Activated CD4-positive, alpha-beta T cell treated with anti-CD3 and anti-CD28 coated beads for 36 hours (primary cell): Measurements from ENCODE around the gene STPG2. TPM values are rescaled to one million over a fixed set of nuclear protein-coding genes. Genes with fewer than 3 reads are reported as not detected.
"Not testable (repeated sequence)": the region's sequence is repeated elsewhere in the genome, so short reads cannot be mapped to it uniquely, and the experiment has no call there.

Experiments
- ATAC-seq: fragments of 200-7000 bp; cut with Tn5 transposase; one replicate; pipeline ENCODE4 v1.10.0; 2021; ENCODE audit warnings: mild to moderate bottlenecking, moderate library complexity
- CTCF ChIA-PET: fragments of 350-600 bp; sonication (Branson Sonifier 250); formaldehyde crosslinking; loops from one replicate; lab custom pipeline; 2021; ENCODE audit warnings: antibody characterized with exemption; lab: Charles Lee
- POLR2A ChIA-PET: fragments of 350-600 bp; sonication (Branson Sonifier 250); formaldehyde crosslinking; loops from one replicate; lab custom pipeline; 2021; ENCODE audit warnings: antibody characterized with exemption, inconsistent platforms; lab: Charles Lee
- DNase-seq: peaks from one replicate; pipeline ENCODE4 v3.0.0-alpha.2; 2020
- H3K27ac Mint-ChIP-seq: one replicate; pipeline ENCODE4 v1.8.0; 2021; ENCODE audit warnings: mixed read lengths
- H3K27me3 Mint-ChIP-seq: one replicate; pipeline ENCODE4 v1.8.0; 2021; ENCODE audit warnings: mixed read lengths
- H3K36me3 Mint-ChIP-seq: one replicate; pipeline ENCODE4 v1.8.0; 2021; ENCODE audit warnings: low read depth, mixed read lengths
- H3K4me1 Mint-ChIP-seq: one replicate; pipeline ENCODE4 v1.8.0; 2021; ENCODE audit warnings: mixed read lengths
- H3K4me3 Mint-ChIP-seq: one replicate; pipeline ENCODE4 v1.8.0; 2021; ENCODE audit warnings: mild to moderate bottlenecking, moderate library complexity, mixed read lengths
- H3K9me3 Mint-ChIP-seq: one replicate; pipeline ENCODE4 v1.8.0; 2021; ENCODE audit warnings: low read depth, mixed read lengths
- intact Hi-C, 2 experiments: fragments of 100-400 bp; cut with DNase I in 1 of 2; cut with micrococcal nuclease in 1 of 2; formaldehyde crosslinking; loops; one replicate each; pipeline versions ENCODE4 v1.14.2 to v1.15.1; 2022 to 2024; cut with DNase I, micrococcal nuclease
- total RNA-seq, 2 experiments: library from RNA; stranded (reverse); gene quantifications; one replicate each; pipeline ENCODE4 v1.2.3, GENCODE V29; 2021

Gene STPG2
- total RNA-seq, 2 experiments from 2014 or later = 0.14 to 0.25 TPM

GRCh38 chr4:97938141-97938540, 205.1 kb downstream of the STPG2 start:
- intact Hi-C loops = no loop called here
- Mint-ChIP-seq H3K27ac (no peak overlapping the region), H3K27me3 (no peaks in the 10 kb centered on the region), H3K9me3 (peaks cover 26% of the 10 kb centered on the region), H3K4me1 (no peaks in the 10 kb centered on the region), H3K4me3 (no peak overlapping the region), H3K36me3 (no peaks in the 10 kb centered on the region)
- DNase-seq (no peak), ATAC-seq (no peak)
- POLR2A ChIA-PET = no interaction called here
- CTCF ChIA-PET = interaction anchor here (0.6 kb wide), 1 partner anchor 223 kb away, joined by 3 read pairs; no protein-coding TSS in a partner anchor

GRCh38 chr4:97924341-97924958, 218.8 kb downstream of the STPG2 start:
- no peak for ATAC-seq
- ChIA-PET CTCF (no interaction called here), POLR2A (no interaction called here)
- H3K4me1 Mint-ChIP-seq = no peaks in the 10 kb centered on the region
- intact Hi-C loops = no loop called here
- DNase-seq = no peak
- H3K27me3 Mint-ChIP-seq = no peaks in the 10 kb centered on the region
- peaks cover 5% of the 10 kb centered on the region for H3K9me3 Mint-ChIP-seq
- no peaks in the 10 kb centered on the region for H3K36me3 Mint-ChIP-seq
- no peak overlapping the region for H3K27ac Mint-ChIP-seq
- no peak overlapping the region for H3K4me3 Mint-ChIP-seq

- DNase-seq (no peak), ATAC-seq (no peak)
- Mint-ChIP-seq H3K4me1 (no peaks in the 10 kb centered on the region), H3K27me3 (no peaks in the 10 kb centered on the region), H3K9me3 (peaks cover 4% of the 10 kb centered on the region), H3K27ac (no peak overlapping the region), H3K36me3 (no peaks in the 10 kb centered on the region), H3K4me3 (no peak overlapping the region)
- ChIA-PET CTCF (interaction anchor here (0.9 kb wide), 1 partner anchor 9 kb away, joined by 3 read pairs; no protein-coding TSS in a partner anchor), POLR2A (no interaction called here)
- intact Hi-C loops = no loop called here
Measured at GRCh38 chr4:97923096-97923495, 220.2 kb downstream of the STPG2 start.

- no peak overlapping the region for H3K27ac Mint-ChIP-seq
- H3K36me3 Mint-ChIP-seq = no peaks in the 10 kb centered on the region
- no peaks in the 10 kb centered on the region for H3K27me3 Mint-ChIP-seq
- intact Hi-C loops = no loop called here
- ChIA-PET CTCF (no interaction called here), POLR2A (no interaction called here)
- H3K9me3 Mint-ChIP-seq = peaks cover 7% of the 10 kb centered on the region
- ATAC-seq (no peak), DNase-seq (no peak)
- no peaks in the 10 kb centered on the region for H3K4me1 Mint-ChIP-seq
- no peak overlapping the region for H3K4me3 Mint-ChIP-seq
Measured at GRCh38 chr4:97917115-97917514, 226.2 kb downstream of the STPG2 start.

GRCh38 chr4:97912156-97912555, 231.1 kb downstream of the STPG2 start:
- no peaks in the 10 kb centered on the region for H3K27me3 Mint-ChIP-seq
- H3K36me3 Mint-ChIP-seq = no peaks in the 10 kb centered on the region
- POLR2A ChIA-PET = no interaction called here
- ATAC-seq (no peak), DNase-seq (no peak)
- H3K27ac Mint-ChIP-seq = no peak overlapping the region
- H3K4me1 Mint-ChIP-seq = no peaks in the 10 kb centered on the region
- H3K9me3 Mint-ChIP-seq = peaks cover 7% of the 10 kb centered on the region
- intact Hi-C loops = no loop called here
- H3K4me3 Mint-ChIP-seq = no peak overlapping the region
- CTCF ChIA-PET = no interaction called here

- Mint-ChIP-seq H3K4me1 (no peaks in the 10 kb centered on the region), H3K4me3 (no peak overlapping the region), H3K27ac (no peak overlapping the region), H3K36me3 (no peaks in the 10 kb centered on the region), H3K27me3 (no peaks in the 10 kb centered on the region), H3K9me3 (peaks cover 6% of the 10 kb centered on the region)
- DNase-seq (no peak), ATAC-seq (no peak)
- intact Hi-C loops = no loop called here
- ChIA-PET CTCF (no interaction called here), POLR2A (no interaction called here)
Measured at GRCh38 chr4:97911236-97911906, 231.9 kb downstream of the STPG2 start.

GRCh38 chr4:97910005-97910404, 233.3 kb downstream of the STPG2 start:
- DNase-seq (no peak), ATAC-seq (no peak)
- H3K9me3 Mint-ChIP-seq = peaks cover 4% of the 10 kb centered on the region
- intact Hi-C loops = no loop called here
- POLR2A ChIA-PET = no interaction called here
- no peak overlapping the region for H3K27ac Mint-ChIP-seq
- CTCF ChIA-PET = no interaction called here
- H3K36me3 Mint-ChIP-seq = no peaks in the 10 kb centered on the region
- H3K27me3 Mint-ChIP-seq = no peaks in the 10 kb centered on the region
- no peak overlapping the region for H3K4me3 Mint-ChIP-seq
- no peaks in the 10 kb centered on the region for H3K4me1 Mint-ChIP-seq

- H3K9me3 Mint-ChIP-seq = peaks cover 10% of the 10 kb centered on the region
- H3K36me3 Mint-ChIP-seq, ATAC-seq, H3K27ac Mint-ChIP-seq, H3K27me3 Mint-ChIP-seq, DNase-seq, intact Hi-C loops, POLR2A ChIA-PET, CTCF ChIA-PET, H3K4me3 Mint-ChIP-seq, H3K4me1 Mint-ChIP-seq: not testable (repeated sequence)
Measured at GRCh38 chr4:97903436-97904189, 239.7 kb downstream of the STPG2 start.

- no peak overlapping the region for H3K27ac Mint-ChIP-seq
- intact Hi-C loops = no loop called here
Measured at GRCh38 chr4:97900229-97900628, 243.0 kb downstream of the STPG2 start.

GRCh38 chr4:97892592-97893266, 250.5 kb downstream of the STPG2 start:
- Mint-ChIP-seq H3K4me1 (no peaks in the 10 kb centered on the region), H3K4me3 (no peak overlapping the region), H3K36me3 (no peaks in the 10 kb centered on the region), H3K27ac (no peak overlapping the region), H3K27me3 (no peaks in the 10 kb centered on the region), H3K9me3 (peaks cover 2% of the 10 kb centered on the region)
- ChIA-PET POLR2A (no interaction called here), CTCF (no interaction called here)
- intact Hi-C loops = no loop called here
- no peak for DNase-seq
- ATAC-seq = no peak

More at GRCh38 chr4:97900229-97900628, 243.0 kb downstream of the STPG2 start:
- Mint-ChIP-seq H3K36me3 (no peaks in the 10 kb centered on the region), H3K9me3 (peaks cover 10% of the 10 kb centered on the region), H3K27me3 (no peaks in the 10 kb centered on the region), H3K4me1 (no peaks in the 10 kb centered on the region), H3K4me3 (no peak overlapping the region)
- POLR2A ChIA-PET = no interaction called here
- ATAC-seq (no peak), DNase-seq (no peak)
- CTCF ChIA-PET = no interaction called here

GRCh38 chr4:97879942-97880341, 263.3 kb downstream of the STPG2 start:
- H3K4me1 Mint-ChIP-seq = no peaks in the 10 kb centered on the region
- H3K27me3 Mint-ChIP-seq = no peaks in the 10 kb centered on the region
- intact Hi-C loops = no loop called here
- DNase-seq = no peak
- no peak overlapping the region for H3K4me3 Mint-ChIP-seq
- ChIA-PET CTCF (interaction anchor here (1.0 kb wide), 1 partner anchor 11 kb away, joined by 3 read pairs; no protein-coding TSS in a partner anchor), POLR2A (no interaction called here)
- peaks cover 6% of the 10 kb centered on the region for H3K9me3 Mint-ChIP-seq
- no peaks in the 10 kb centered on the region for H3K36me3 Mint-ChIP-seq
- no peak for ATAC-seq
- no peak overlapping the region for H3K27ac Mint-ChIP-seq
